Panc1 (cell line): Measurements from ENCODE around the gene SLCO2B1.

ENCODE experiments used
- CTCF ChIP-seq: fragments of 450-650 bp; IDR thresholded peaks from 2 replicates; pipeline ENCODE4 v1.5.1; 2017; ENCODE audit warnings: mild to moderate bottlenecking
- REST ChIP-seq, 2 experiments: IDR thresholded peaks; 2 replicates each; pipeline ENCODE4 v1.6.1; 2011 to 2012; ENCODE audit warnings: low read depth in 2 of 2, control low read depth in 1 of 2, low read length in 1 of 2, mild to moderate bottlenecking in 1 of 2, moderate library complexity in 1 of 2; ENCODE audit not compliant: insufficient read depth in 1 of 2
- SIN3A ChIP-seq: IDR thresholded peaks from 2 replicates; pipeline ENCODE4 v1.6.1; 2012; ENCODE audit warnings: low read depth, mild to moderate bottlenecking, low read length, moderate library complexity, borderline replicate concordance; ENCODE audit not compliant: insufficient read depth

GRCh38 chr11:75254326-75254725 lies 103.4 kb downstream of the SLCO2B1 start:
- no peak for TF ChIP-seq CTCF
- TF ChIP-seq SIN3A: no peak
- TF ChIP-seq REST (IDR thresholded peaks at IDR 0.05; ENCODE audit: insufficient read depth in 1 of 2, low read depth in 2 of 2, low read length in 1 of 2): no peak
